GM12801 (cell line): ENCODE results near the gene CHSY3.

Experiments
- CTCF ChIP-seq: IDR thresholded peaks from one replicate; pipeline ENCODE4 v1.5.1; 2011; ENCODE audit warnings: control low read depth; ENCODE audit not compliant: insufficient read length; ENCODE audit errors: extremely low read depth

The CHSY3 gene

GRCh38 chr5:130090569-130091270 is 186.5 kb downstream of the CHSY3 start:
- TF ChIP-seq CTCF: no peak

- TF ChIP-seq CTCF: no peak
These were observed 188.7 kb downstream of the CHSY3 start for GRCh38 chr5:130092991-130093390.

- TF ChIP-seq CTCF: no peak
These were observed 192.2 kb downstream of the CHSY3 start for GRCh38 chr5:130096483-130096882.

- TF ChIP-seq CTCF: no peak
These were observed 194.7 kb downstream of the CHSY3 start for GRCh38 chr5:130099008-130099407.

- no peak for TF ChIP-seq CTCF
These were observed 198.1 kb downstream of the CHSY3 start for GRCh38 chr5:130102375-130102774.

- TF ChIP-seq CTCF: no peak
These were observed 198.7 kb downstream of the CHSY3 start for GRCh38 chr5:130102960-130103359.

- no peak for TF ChIP-seq CTCF
These were observed 200.8 kb downstream of the CHSY3 start for GRCh38 chr5:130104895-130105688.
